NCI-H69 (cell line): ENCODE measurements around the gene GSN.

Source experiments
- DNase-seq: peaks from one replicate; lab custom pipeline; 2025; lab: John Stamatoyannopoulos, UW

GSN gene

DNA sequence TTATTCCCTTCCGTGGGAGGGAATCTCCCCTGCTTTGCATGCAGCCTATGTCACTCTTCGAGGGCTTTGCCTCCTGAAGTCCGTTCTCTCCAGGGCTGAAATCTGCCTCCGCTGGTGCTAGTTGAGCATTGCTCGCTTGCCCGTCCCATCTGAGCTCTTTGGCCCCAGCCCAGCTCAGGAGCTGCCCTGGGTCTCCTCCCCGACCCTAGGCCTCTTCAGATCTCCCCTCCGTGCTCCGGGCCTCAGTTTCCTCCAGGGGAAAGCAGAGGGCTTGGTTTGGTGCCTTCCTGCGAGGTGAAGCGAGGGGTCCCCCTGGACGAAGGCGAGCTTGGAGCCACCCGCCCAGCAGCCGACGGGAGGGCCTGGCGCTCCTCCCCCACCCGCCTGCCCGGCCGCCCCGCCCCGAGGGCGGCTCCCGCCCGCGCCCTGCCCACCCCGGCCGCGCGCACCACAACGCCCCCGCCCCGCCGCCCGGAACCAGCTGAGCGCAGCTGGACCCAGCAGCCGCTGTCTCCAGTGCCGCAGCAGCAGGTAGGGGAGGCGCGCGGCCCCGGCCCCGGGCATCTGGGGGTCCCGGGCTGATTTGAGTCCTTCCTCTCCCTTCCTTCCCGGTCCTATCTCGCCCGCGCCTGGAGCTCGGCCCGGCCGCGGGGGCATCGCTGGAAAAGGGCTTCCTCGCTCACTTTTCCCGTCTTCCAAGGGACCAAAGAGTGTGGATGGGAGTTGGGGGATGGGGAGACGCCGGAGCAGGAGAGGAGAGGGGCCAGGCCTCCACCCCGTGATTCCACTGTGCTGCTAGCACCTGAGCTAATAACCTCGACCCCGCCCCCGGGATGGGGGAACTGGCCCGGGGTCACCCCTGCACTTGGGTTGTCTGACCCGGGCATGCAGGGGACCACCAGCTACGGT lies at the start of gene GSN:
TSS of gene GSN (plus strand) at position 474 of the 909 bp plus-strand sequence. CDS start 33,810 bp downstream, outside the sequence.
- DNase-seq: peak; percentile 81

DNA sequence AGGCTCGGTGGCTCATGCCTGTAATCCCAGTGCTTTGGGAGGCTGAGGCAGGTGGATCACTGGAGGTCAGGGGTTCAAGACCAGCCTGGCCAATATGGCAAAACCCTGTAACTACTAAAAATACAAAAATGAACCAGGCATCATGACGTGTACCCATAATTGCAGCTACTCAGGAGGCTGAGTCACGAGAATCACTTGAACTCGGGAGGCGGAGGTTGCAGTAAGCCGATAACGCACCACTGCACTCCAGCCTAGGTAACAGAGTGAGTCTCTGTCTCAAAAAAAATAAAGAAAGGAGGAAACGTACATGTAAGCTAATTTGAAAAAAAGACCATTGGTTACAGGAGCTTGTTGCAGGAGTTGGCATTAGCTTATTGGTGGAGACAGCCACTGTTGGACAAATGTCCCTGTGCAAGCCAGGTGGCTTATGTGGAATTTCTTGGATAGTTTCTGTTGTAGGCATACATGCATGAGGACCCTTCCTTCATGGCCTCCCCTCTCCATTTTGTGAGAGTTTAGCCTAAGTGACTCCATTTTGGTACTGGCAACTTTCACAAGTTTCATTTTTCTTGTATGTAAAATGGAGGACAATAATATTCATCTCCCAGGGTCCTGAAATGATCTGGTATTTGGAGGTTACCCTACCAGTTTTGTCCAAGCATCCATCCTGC lies 49.5 kb upstream of the GSN start:
- no peak for DNase-seq

DNA sequence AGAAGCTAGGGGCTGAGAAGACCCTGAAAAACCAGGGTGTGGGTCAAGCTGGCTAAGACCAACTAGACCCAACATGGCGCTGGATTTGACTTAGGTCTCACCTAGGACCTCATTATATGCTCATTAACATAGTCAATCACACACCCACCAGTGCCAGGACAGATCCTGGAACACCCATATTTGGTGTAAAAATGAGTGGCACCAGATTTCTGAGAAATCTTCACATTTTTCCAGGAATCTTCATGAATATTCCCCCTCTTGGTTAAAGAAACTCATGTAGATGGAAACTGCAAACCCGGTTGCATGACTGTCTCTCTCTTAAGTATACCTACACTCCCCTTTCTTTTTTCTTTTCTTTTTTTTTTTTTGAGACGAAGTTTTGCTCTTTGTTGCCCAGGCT lies 48.4 kb upstream of the GSN start:
- DNase-seq: no peak

DNA sequence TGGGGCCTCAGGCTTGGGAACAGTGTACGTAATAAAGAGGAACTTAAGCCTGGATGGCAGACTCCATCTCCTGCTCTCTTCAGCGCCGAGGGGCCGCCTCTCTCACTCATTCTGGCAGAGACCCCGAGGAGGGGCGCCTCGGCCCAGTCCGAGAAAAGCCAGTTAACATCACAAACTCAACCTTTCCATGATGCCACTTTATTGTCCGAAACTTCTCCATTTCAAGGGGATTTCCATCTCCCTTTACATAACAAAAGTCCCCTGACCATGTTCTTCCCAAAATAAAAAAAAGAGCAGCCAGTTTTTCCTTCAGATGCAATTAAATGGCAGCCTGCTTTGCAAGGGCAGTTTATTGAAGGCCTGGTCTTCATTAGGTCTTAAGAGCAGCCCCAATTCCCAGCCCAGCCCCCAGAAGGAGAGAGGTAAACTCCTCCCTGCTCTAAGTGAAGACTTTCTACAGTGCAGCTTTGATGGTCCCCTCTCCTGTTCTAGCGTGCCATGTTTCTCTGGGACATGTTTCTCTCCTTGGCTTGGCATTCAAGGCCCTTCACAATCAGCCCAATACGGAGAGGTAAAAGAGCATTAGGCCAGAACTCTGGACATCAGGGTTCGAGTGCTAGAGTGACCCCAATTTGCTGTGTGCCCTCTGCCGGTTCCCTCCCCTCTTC lies 46.8 kb upstream of the GSN start:
- DNase-seq: no peak

DNA sequence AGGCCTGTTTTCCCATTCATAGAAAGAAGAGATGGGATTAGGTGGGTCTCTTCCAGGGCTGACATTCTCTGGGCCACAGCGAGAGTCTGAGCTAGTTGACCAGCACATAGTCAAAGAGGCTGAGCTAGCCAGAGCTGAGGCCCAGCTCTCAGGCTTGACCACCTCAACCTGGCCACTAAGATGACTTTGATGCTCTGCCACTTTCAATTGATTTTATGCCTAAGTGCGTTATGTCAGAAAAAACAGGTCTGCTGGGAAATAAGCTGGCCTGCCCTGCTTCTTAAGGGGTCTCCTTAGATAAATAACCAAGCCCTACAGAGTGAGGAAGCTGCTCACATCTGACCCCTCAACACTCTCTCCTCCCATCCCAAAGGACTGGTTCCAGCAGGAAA lies 46.3 kb upstream of the GSN start:
- no peak for DNase-seq

DNA sequence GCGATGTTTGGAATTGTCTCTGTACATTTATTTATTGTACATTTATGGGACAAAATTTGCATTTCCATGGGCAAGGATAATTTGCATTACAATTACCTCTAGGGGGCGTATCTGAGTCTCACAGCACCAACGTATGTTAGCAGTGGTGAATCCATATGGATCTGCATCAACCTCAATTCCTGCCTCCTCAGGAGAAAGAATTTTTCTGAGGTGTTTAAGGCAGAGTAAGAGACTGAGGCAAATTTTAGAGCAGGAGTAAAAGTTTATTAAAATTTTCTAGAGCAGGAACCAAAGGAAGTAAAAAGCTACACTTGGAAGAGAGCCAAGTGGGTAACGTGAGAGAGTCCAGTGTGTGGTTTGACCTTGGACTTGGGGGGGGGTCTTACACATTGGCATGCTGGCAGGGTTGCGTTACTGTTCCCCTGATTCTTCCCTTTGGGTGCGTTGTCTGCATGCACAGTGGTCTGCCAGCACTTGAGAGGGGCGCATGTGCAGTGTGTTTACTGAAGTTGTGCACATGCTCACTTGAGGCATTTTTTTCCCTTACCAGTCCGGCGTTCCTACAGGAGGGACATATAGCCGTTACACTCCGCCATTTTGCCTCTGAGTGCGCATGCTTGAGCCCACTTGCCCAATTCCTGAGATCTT lies 45.3 kb upstream of the GSN start:
- peak; percentile 85 for DNase-seq

DNA sequence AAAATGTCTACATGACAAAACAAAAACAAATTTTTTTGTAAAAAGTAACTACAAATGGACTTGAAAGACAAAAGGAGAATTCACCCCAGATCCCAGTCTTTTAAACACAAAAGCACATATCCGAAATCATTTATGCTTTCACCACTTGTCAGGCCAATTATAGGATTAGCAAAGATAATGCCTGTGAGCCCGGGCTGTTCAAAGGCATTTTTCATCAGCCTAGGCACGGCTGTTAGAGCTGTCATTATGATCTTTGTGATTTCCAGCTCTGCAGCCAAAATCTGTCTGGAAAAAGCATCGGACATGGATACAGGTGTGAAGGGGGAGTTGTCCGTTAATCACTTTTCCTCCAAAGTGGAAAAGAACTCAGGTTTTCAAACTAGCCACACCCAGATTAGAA lies 42.7 kb upstream of the GSN start:
- peak; percentile 80 for DNase-seq

DNA sequence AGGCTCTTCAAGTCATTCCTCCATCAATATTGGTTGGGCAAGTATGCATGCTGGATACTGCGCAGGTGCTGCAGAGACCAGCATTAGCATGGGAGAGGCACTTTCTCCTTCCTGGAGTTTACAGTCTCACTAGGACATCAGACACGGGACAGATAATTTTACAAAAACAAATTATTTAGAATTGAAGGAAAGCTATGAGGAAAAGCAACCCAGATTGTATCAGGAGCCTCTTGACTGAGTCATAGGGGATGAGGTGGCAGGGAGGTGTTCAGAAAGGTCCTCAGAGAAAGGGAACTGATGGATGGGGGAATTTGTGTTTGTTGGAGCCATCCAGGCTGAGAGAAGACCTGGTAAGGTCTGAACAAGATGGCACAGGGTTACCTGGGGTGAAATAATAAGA lies 41.8 kb upstream of the GSN start:
- no peak for DNase-seq

DNA sequence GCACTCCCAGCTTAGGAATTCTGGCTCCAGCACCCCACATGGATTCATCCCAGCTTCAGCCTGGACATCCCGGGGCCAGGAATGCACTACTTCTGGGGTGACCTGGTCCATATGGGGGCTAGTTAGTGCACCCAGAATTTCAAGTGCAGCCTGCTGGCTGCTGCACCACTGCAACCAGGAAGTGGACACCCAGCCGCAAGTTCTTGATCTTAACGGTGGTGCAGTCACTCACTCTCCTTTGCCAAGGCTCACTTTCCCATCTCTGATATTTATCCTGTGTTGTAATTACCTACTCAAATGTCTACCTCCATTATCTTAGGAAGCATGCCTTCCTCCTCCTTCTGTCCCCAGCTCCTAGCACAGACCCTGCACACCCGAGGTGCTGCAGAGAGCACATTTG lies 40.1 kb upstream of the GSN start:
- DNase-seq: peak; percentile 75

DNA sequence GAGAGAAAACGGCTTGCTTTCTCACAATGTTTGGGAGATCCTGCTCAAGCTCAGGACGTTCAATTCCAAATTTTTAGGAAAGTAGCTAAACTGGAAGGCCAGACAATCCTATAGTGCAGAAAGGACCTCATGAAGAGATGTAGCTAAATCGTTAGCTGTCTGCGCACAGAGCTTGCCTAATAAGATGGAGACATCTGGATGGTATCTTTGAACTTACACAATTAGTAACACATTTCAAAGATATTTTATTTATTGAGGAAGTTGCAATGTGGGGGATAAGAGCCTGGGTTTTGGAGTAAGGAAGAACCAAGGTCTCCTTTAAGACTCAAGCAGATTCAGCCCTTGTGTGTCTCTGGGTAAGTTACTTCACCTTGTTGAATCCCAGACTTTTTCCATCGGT lies 37.7 kb upstream of the GSN start:
- no peak for DNase-seq

DNA sequence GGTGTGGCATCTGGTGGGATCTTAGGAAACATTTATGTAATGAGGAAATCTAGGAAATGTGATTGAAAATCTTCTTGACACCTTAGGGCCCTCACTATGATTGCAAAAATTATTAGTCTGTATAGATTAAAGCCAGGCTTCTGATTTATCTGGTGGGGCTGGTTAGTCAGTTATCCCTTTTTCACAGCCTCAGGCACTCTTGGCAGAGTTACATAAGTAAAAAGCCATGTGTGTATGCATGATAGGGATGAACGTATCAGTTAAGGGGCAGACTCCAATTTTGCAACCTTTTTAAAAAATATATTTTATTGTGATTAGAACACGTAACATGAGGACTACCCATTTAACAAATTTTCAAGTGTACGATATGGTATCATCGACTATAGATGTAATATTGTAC lies 35.7 kb upstream of the GSN start:
- DNase-seq: no peak

DNA sequence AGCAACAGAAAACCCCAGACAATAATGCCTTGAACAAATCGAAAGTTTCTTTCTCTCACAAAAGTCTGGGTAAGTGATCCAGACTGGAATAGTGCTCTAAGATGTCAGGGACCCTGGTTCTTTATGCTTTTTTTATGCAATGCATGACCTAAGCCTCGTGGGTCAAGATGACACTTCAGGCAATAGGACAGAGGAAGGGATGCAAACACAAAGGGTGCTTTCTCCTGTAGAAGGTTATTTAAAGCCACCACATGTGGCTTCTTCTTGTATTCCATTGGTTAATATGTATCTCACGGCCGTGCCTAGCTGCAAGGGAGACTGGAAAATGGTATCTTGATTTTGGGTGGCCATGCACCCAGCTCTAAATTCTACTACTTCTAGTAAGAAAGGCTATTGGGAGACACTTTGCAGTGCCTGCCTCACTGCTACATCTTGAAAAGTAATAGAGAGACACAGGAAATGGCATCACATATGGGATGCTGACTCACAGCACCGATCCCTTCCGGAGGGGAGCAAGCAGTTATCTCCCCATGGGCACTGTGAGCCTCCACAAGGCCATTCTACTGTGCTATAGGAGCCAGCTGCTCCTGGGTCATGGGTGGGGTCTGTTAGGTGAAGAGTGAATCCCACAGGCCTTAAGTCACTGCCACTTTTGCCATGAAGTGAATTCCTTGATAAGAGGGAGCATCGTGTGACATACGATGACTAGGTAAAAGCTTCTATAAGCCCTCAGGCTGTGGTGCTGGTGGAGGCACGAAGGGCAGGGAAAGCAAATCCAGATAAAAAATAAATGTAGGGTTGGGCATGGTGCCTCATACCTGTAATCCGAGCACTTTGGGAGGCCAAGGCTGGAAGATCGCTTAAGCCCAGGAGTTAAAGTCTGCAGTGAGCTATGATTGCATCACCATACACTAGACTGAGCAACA lies 33.8 kb upstream of the GSN start:
- peak; percentile 66 for DNase-seq

DNA sequence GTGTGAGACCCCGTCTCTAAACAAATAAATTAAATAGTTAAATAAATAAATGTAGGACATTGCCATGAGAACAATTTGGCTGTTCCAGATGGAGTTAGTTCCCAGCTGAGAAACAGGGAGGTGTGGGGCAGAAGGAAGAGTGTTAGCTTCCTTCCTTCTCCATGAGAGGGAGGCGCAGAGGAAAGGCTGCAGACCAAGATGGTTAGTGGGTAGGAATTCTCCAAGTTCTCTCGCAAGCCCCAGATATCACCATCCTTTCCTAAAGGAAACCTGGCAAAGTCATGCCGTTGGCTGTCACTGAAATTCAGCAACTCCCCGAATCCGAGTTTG lies 33.2 kb upstream of the GSN start:
- no peak for DNase-seq

DNA sequence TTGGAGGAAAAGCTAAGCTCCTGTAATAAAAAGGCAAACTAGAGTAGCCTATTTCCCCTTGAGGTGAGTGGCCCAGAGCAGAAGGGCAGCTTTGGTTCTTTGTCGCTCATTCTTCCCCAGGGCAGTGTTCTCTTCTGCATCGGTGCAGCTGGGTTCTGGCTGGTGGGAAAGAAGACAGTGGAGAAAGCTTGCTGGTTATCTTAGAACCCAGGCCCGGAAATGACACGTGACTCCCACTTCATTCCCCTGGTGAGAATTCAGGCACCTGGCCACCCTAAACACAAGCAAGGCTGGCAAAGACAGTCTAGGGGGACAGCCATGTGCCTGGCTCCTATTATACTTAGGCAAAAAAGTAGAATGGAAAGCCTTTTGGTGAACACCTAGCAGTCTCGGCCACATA lies 32.5 kb upstream of the GSN start:
- DNase-seq: no peak

DNA sequence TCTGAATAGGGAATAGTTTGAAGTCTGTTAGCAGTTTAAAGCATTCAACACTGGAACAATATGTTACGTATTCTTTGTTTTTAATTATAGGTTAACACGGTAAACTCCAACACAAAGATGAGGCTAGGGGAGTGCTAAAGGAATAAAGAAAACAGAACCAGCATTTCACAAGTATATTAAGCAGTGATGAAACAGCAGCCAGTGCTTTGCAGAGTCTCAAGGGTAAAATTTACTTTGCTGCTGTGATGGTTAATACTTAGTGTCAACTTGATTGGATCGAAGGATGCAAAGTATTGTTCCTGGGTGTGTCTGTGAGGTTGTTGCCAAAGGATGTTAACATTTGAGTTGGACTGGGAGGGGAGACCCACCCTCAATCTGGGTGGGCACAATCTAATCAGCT lies 30.0 kb upstream of the GSN start:
- DNase-seq: peak; percentile 64

DNA sequence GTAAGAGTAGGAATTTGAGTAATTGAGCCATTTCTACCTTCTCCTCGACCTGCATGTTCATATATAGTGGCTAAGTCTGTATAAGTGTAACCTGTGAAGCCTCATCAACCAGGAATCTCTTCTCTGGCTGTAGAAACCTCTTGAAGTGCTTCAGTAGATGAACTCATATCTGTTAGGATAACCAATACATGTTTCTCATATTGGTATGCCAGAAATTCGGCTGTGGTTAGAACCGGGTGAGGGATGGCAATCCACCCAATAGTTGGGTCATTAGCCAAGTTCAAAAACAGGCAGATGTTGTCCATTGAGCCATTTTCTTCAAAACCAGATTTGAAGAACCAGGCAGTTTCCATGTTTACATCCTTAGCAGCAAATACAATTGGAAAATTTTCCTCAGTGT lies 28.9 kb upstream of the GSN start:
- DNase-seq: no peak

DNA sequence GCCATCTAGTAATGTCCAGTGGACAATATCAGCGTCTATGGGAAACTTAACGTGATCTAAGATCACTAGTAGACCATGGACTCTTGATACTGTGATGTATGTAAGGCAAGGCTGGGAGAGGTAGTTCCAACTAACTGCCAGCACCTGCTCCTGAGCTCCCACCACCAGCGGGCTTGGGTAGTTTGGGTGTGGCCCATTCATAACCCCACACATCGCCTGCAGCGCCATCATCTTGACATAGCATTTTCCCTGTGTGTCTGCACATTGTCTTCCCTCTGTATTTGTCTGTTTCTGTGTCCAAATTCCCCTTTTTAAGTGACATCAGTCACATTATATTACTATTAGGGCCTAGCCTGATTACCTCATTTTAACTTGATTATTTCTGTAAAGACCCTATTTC lies 28.1 kb upstream of the GSN start:
- no peak for DNase-seq

DNA sequence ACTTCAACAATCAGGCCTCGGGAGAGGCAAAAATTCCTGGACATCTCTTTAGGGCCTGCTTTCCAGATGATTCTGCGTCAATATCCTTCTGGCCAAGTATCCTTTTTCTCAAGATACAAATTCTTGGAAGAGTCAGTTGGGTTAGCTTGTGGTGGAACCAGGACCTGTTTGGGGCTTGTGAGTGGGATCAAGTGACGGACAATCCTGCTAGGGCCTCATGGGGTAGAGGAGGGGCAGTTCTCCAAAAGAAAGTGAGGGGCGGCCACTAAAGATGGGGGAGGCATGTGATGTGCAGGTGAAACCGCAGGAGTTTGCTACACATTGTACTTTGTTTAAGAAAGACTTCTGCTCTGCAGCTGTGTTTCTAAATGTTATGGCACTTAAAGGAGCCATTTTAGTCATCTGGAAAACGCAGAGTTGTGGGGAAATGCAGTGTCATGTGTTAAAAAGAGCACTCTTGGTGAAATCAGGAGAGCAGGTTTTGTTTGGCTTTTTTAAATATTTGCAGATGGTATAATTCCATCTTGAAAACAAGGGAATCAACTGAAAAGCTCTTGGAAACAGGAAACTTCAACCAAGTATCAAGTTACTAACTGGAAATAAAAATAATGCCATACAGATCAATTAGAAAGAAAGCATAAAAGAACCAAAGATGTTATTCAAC lies 27.4 kb upstream of the GSN start:
- DNase-seq: peak; percentile 18

DNA sequence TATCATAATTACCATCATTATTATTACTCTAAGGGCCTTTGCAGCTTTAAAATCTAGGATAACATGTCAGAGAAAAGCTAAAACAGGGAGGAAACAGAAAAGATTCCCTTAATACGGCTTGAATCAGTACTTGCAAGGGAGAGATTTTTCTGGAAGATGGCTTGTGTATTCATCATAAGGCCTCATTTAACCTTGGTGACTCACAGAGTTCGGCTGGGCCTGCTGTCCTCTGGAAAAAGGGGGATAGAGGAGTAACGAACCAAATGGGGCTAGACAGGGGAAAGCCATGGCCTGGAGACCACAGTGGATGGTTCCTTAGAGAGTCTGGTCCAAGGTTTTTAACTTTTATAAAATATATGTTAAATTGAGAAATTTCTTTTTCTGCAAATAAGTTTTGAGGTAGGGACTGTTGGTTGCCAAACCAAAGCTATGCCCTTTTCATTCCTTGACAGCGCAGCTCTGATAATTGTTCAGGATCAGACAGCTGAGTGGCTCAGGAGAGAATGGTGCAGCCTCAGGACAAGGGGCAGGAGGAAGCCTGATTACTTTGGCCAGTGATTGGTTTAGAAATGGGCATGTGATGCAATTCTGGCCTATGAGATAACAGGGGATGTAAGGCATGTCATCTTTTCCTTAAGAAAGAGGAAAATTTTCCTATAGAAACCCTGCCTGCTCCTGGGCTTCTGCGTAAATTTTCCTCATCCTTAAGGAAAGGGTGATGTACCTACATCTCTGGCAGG lies 25.6 kb upstream of the GSN start:
- no peak for DNase-seq

DNA sequence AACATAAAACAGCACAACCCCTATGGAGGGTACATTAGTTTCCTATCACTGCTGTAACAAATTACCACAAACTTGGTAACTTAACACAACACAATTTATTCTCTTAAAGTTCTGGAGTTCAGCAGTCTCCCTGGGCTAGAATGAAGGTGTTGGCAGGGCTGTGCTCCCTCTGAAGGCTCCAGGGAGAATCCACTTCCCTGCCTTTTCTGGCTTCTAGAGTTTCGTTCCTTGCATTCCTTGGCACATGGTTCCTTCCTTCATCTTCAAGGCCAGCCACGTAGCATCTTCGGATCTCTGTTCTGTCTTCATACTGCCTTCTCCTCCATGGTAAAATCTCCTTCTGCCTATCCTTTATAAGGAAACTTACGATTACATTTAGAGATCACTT lies 25.0 kb upstream of the GSN start:
- no peak for DNase-seq
